CD4-positive, alpha-beta T cell treated with Interleukin-17A for 4 hours (primary cell): ENCODE data around the gene LPCAT2.

Experiments used
- DNase-seq: peaks from one replicate; pipeline ENCODE4 v3.0.0-alpha.2; 2020; ENCODE audit warnings: mixed read lengths

The LPCAT2 gene

GRCh38 chr16:55481023-55481422, 27.8 kb upstream of the LPCAT2 start:
- no peak for DNase-seq

DNA sequence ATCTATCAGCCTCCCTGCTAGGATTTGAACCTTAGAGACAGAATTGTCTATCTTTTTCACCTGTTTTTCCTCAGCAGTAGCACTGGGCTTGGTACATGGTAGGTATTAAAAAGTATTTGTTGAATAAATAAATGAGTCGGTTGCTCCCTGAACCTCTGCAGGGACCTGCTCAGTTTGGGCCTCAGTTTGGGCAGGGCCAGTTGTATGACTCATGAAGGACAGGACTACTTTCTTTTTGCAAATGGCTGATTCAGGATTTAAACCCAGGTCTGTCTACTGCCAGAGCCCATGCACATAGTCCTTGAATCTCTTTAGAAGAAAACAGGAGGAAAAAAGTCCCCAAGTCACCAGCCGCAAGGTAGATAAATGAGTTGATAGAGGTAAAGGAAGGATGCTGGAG, 26.8 kb upstream of the LPCAT2 start:
- DNase-seq: no peak

DNA sequence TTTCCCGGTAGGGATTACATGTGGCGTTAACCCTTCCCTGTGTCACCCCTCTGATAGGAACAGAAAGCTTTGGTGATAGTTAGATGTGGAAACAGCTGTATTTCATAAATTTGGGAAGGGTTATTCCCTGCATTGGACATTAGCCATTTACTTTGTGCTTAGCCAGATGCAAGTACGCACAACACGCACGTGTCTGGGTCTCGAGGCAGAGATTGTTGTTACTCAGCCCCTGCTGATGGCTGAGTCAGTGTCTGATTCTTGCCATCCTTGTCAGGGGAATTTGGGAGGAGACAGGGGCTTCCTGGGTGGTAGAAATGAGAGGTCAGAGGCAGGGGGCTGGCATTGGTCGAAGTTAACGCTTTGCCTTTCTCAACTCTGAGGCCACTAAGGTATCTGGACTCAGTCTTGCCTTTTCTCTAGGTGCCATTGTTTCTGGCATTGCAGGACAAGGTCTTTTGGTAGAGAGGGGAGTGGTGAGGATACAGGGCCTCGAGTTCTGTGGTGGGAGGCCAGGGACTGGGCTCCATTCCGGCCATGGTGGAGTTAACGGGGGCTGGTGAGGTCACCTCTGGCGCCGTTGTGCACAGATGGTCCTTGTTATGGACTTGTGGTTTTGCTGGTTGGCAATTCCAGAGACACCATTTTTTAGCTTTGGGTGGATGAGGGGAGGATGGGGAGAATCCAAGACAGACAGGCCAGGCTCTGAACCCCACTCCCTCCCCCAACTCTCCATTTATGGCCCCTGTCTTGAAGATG, 21.6 kb upstream of the LPCAT2 start:
- DNase-seq: no peak

- DNase-seq: no peak
Observed at GRCh38 chr16:55488306-55488705, 20.6 kb upstream of the LPCAT2 start.

DNA sequence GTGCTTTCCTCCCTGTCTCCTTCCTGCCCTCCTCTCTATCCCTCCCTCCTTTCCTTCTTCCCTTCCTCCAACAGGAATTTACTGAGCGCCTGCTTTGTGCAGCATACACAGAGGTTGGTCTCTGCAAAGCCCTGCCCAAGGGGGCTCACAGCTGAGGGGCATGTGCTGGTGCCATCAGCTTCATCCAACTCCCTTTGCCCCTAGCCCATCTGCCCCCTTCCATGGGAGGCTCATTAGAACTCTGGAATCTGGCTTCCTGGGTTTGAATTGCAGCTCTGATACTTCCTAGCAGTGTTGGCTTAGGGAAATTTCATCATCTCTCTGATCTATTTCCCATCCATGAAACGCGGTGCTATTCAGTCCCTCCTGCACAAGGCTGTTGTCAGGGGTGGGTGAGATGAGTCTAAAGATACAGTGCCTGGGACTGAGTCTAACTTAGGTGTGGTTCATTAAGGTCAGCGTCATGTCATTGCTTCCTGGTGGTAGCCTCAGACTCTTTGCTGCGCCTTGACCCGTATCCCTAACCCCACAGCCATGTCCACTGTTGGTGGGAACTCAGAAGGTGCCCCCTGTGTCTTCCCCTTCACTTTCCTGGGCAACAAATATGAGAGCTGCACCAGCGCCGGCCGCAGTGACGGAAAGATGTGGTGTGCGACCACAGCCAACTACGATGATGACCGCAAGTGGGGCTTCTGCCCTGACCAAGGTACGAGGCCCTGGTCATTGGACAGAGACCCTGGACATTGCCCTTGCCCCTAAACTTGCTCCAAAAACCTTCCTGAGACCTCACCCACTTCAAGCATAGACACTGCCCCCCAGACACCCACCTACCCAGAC, 19.5 kb upstream of the LPCAT2 start:
- DNase-seq: no peak

DNA sequence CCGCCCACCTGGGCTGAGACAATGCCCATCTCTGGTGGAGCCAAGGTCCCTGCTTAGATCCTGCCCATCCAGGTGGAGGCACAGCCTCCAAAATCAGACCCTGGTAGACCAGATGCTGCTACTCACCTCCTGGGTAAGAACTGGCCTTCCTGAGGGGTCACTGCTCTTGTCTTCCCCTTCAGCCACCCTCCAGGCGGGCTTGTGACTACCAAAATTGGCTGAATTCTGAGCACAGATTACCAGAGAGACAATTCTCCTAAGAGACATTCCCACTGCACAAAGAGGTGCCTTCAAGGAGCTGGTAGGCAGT, 19.0 kb upstream of the LPCAT2 start:
- no peak for DNase-seq

- DNase-seq: no peak
Observed at GRCh38 chr16:55490301-55490700, 18.6 kb upstream of the LPCAT2 start.

GRCh38 chr16:55491691-55492090, 17.2 kb upstream of the LPCAT2 start:
- DNase-seq: no peak

DNA sequence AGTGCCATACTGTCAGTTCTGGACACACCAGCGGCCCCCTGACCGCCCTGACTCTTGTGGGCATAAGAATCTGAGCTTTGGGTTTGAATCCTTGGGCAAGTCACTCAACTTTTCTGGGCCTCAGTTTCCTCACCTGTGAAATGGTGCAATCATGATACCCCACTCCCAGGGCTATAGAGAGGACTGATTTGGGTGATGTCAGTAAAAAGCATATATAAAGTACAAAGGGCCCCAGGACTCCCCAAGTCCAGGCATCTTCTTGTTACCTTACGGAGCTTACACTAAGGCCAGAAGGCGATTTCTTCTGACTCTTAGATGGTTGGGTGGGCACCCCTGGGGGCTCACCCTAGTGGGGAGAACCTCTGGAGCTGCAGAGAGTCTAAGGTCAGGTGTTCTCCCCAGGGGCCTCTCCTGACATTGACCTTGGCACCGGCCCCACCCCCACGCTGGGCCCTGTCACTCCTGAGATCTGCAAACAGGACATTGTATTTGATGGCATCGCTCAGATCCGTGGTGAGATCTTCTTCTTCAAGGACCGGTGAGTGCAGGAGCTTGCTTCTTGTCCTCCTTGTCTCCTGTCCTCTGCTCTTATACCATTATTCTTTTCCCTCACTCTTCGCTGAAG, 16.0 kb upstream of the LPCAT2 start:
- no peak for DNase-seq

GRCh38 chr16:55494994-55495421, 13.9 kb upstream of the LPCAT2 start:
- no peak for DNase-seq

DNA sequence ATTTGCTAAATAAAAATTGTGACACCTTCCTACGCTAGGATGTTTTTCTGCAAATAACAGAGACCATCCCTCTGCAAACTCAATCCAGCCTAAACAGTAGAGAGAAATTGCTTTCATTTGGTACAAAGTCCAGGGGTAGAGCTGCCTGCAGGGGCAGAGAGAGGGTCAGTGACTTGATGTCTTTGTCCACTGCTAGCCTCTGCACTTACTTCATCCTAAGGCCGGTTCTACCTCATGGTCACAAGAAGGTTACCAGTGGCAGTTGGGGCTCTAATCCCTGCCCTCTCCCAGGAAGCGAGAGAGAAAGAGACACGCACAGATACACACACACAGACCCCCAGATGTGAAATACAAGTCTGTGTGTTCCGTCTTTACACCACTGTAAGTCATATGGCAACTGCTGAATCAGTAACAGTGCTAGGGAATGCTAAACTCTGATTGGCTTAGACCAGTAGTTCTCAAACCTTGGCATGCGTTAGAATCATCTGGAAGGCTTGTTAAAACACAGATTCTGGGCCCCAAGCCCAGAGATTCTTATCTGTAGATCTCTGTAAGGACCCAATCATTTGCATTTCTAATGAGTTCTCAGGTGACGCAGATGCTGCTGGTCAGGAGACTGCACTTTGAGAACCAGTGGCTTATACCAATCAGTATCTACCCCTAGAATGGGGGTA, 13.1 kb upstream of the LPCAT2 start:
- DNase-seq: no peak

- no peak for DNase-seq
Observed at GRCh38 chr16:55496509-55497145, 12.2 kb upstream of the LPCAT2 start.

DNA sequence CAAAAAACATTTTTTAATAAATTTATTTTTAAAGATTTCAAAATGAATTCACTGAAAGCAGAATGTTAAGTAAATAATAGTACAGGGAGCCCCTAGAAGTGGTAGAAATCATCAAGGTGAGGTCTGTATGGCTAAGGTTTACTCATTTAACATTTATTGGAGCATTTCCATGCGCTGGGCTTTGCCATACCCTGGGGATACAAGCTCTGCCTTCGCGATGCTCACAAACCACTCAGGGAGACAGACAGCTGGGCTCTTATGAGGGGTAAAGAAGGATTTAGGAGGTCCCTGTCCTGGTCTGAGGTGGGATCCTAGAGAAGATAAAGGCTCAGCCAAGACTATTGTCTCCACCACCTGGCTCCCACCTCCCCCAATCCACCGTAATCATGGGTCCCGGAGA, 11.3 kb upstream of the LPCAT2 start:
- DNase-seq: no peak

GRCh38 chr16:55498101-55498500, 10.8 kb upstream of the LPCAT2 start:
- DNase-seq: no peak

GRCh38 chr16:55499281-55499680, 9.6 kb upstream of the LPCAT2 start:
- no peak for DNase-seq

GRCh38 chr16:55499951-55500529, 8.8 kb upstream of the LPCAT2 start:
- no peak for DNase-seq

- DNase-seq: no peak
Observed at GRCh38 chr16:55500530-55501011, 8.3 kb upstream of the LPCAT2 start.

DNA sequence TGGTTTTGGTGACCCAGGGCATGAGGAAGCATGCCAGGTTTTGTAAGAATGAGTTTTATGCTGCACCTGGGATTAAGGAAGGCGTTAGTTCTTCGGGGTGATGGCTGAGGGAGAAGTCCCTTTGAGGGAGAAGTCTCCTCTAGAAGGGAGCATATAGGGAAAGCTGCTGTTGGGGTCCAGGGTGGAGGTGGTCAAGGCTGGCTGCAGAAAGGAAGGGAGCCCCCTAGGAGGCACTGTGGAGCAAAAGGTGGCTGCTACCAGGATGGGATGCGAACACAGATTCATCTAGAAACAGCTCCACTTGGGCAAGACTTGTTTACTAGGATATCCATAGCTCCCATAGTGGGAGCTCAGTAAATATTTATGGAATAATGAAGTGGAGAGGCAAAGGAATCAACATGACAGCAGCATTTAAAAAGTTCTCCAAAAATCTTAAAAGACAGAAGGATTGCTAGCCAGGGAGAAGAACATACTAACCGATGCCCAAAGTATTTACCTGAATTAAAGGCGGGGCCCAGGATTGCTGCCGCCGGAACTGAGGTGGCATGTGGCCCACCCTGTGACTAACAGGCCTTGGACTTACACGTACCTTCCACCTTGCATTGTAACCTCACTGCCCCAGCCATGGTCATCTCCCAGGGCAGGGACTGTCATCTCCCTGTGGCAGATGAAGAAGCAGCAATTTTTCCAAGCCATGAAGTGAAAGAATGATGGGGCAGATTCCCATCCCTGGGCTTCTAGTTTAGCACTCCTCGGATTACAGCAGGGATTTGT, 7.1 kb upstream of the LPCAT2 start:
- no peak for DNase-seq

GRCh38 chr16:55502801-55503366, 6.0 kb upstream of the LPCAT2 start:
- DNase-seq: no peak

GRCh38 chr16:55503726-55504550, 4.9 kb upstream of the LPCAT2 start:
- DNase-seq: no peak
